Activated CD4-positive, alpha-beta T cell treated with anti-CD3 and anti-CD28 coated beads, Interleukin-2, amount 50 U/mL, for 16 hours (primary cell): Measurements from ENCODE around the gene B9D1.
A peak's percentile ranks its signal among the peaks of the same experiment; 100 is the strongest.

Source experiments
- DNase-seq: peaks from one replicate; pipeline ENCODE4 v3.0.0-alpha.2; 2020

The B9D1 gene

DNA sequence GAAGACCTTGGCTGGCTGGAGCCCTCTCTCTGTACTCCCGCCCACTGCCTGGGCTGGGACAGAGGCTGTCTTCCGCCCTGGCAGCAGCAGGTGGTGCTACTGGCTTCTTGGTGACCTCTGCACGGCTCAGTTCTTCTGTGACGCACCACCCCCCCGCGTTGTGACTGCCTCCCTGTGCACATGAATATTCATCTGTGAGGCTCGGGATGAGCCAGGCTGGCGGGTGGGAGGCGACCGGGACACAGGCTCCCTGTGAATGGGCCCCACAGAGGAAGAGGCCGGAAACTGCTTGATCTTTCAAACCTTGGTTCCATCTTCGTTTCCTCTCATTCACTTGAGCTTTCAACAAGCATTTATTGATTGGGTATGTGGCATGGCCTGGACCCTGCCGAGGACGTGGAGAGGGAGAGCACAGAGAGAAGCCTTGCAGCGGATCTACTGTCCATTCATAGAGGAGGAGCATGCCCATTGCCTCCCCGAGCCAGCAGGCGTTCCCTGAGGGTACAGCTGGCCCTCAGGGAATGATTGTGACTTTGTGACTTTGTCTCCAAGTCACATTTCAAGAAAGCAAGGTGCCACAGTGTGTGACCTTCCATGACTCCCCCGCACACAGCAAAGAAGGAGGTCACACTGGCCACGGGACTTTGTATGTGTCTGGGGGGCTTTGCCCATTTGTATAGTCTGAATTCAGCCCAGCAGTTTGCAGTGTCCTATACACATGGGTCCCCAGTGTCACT, 45.0 kb downstream of the B9D1 start:
- DNase-seq = no peak

- DNase-seq = no peak
These were observed 45.7 kb downstream of the B9D1 start for GRCh38 chr17:19316761-19317358.

GRCh38 chr17:19315104-19315503, 47.4 kb downstream of the B9D1 start:
- no peak for DNase-seq

DNA sequence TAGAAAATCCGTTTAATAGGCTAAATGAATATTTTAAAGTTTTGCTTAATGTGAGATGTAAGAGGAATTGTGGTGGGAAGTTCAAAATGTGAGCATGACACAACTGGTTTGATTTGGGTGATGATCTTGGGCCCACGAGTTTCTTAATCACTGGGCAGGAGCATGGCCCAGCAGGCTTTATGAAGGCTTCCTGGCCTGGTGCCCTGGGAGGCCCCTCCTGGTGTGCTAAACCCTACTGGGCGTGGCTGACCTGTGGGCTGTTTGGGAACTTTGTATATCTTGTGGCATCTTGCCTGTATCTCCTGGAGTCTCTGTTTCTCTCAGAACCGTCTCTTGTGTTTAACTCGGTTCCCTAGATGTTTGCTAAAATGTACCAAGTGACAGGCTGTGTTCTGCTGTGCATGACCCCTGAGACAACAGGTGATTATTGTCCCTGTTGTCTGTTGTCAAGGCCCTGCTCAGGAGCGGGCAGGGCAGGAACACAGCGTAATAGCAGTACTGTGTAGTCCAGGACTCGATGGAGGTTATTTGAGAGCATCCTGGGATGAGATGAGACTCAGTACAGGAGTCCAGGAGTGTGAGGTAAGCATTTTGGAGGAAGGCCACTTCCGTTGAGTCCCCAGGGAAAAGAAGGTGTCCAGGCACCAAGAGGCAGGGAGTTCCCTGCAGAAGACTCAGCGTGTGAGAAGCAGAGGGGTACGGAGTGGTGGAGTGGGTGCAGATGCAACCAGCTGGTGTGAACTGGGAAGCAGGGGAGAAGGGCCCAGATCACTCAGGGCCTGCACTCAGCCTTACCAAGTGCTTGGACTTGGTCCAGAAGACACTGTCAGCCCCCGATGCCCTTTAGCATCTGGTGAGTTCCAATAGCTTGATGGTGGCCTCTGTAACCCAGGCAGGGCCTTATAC, 48.5 kb downstream of the B9D1 start:
- no peak for DNase-seq

DNA sequence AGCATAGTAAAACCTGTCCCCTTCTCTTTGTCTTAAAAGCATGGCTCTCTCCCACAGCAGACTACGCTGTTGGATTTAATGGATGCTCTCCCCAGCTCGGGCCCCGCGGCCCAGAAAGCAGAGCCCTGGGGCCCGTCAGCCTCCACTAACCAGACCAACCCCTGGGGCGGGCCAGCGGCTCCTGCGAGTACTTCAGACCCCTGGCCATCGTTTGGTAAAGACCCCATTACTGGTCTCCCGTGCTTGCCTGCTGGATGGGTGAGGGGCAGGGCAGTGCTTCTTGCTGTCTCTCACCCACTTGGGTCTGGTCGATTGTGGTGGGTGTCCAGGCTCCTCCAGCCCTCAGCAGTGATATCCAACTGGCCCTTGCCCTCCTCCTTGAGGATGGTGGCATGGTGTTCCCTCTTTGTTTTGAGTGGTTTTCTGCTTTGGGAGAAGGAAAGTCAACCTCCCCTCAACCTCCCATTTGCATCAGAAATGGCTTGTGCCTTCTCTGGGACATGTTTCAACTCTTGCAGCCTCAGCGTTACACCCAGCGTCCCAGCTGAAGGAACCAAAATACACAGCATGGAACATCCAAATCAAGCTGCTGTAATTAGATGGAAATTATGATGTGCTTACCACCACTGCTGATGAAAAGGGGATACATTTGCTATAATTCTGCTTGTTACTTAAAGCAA, 49.3 kb downstream of the B9D1 start:
- no peak for DNase-seq

GRCh38 chr17:19312406-19312805, 50.1 kb downstream of the B9D1 start:
- no peak for DNase-seq

DNA sequence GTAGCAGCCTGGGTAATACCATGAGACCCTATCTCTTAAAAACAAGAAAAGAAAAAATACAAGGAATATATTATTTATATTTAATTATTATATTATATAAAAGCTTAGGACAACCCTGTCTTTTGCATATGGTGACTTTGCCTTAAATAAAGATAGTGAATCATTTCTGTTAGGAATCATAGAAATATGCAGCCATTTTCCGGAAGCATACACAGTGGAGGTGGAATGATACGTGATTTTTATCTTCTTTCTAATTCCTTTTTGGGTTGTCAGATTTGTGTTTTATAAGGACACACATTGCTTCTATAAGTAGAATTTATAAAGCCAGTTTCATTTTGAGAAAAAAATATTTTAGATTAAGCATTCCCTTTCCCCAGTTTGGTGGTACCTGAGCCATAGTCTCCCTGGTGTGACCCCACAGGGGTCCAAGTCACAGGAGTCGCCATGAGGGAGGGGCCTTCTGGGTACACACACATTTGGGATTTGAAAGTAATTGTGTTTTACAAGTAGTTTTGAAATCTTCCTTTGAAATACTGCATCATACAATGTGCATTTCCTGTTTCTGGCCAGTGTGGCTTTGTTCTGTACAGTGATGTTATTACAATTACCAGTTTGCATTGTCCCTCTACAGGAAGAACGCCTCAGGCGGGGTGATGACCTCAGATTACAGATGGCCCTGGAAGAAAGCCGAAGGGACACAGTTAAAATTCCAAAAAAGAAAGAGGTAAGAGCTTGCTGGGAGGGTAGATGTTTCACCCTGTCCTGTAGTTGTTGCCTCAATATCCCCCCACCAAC, 50.9 kb downstream of the B9D1 start:
- no peak for DNase-seq

GRCh38 chr17:19311016-19311415, 51.5 kb downstream of the B9D1 start:
- DNase-seq = no peak

DNA sequence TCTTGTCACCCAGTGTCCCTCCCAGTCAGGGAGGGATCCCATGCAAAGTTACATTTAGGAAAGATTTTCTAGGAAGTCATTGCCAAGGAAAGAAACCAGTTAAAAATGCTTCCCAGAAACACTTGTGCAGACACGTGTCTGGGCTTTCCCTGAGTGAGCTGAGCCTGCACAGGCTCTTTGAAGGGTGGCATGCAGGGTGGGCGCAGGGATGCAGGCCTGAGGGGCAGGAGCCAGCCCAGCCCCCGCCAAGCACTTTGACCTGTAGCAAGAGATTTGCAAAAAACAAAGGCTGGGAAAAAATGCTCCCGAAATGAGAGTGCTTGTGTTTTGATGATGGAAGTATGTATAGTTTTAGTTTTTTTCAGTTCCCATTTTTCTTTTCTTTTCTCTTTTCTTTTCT, 52.4 kb downstream of the B9D1 start:
- DNase-seq = no peak

DNA sequence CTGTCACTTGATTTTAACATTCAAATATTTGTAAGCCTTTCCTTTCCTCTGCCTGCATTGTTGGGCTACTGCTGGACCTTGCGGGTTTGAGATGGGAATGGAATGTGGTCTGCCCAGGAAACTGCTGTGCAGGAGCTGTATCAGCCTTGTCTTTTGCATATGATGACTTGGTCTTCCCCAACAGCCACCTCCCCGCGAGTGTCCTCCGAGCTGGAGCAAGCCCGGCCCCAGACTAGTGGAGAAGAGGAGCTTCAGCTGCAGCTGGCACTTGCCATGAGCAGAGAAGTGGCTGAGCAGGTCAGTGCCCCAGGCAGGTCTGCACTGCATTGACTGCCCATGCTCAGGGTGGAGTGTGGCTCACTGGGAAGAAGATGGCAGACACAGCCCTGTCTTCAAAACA, 52.8 kb downstream of the B9D1 start:
- DNase-seq = no peak

GRCh38 chr17:19308398-19308797, 54.1 kb downstream of the B9D1 start:
- DNase-seq = no peak

GRCh38 chr17:19307521-19307920, 55.0 kb downstream of the B9D1 start:
- DNase-seq = no peak

DNA sequence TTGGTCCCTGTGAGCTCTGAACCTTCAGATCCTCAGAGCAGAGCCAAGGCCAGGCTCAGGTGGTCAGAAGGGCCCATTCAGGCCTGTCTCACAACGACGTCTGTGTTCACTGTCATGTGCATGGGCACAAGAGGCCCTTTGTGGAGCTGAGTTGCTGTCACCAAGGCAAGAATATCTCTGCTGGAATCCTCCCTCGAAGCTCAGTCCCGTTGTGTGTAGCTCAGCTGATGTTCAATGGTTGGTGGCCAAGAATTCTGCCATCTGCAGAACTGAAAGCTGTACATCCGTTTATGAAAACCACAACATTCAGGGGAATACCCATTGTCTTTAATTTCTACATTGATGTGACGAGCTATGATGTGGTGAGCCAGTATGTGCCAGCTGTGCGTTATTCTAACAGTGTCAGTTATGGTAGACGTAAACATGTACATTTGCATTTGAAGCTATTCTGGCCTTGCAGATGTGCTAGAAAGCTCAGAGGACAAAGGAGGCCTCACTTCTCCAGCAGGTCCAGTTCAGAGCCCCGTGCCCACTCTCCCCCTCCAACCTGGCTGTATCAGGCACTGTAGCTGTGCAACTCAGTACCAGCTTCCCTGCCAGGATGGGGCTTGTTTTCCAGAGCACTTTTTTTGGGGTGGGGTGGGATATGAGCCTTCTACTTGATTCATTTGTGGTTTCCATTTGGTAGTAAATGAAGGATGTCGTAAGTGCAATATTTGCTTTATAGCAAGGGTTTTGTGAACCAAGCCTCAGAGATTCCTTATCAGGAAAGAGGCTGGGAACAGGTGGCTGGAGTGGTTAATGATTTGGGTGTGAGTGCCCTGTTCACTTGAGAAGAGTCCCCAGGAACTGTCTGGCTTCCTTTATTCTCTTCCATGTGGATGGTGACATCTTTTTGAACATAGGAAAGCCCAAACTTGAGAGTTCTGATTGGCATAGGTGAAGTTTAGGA, 56.1 kb downstream of the B9D1 start:
- DNase-seq = peak; percentile 80

DNA sequence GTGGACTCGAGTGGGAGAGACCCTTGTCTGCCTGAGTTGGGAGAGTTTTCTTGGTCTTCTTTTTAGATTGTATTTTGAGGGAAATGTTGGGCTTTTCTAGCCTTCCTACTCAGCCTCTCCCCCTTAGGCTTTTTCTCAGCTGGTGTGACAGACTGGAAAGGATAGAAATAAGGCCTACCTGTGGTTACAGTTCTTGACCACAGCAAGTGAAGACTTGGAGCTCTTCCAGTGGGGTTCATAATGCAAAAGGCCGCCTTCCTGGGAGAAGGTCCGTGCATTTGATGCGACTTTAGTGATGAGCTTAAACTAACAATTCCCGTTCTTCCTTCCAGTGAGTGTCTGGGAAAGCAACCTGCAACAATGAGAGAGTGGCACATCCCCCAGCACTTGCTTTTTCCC, 56.8 kb downstream of the B9D1 start:
- DNase-seq = no peak

GRCh38 chr17:19305256-19305655, 57.3 kb downstream of the B9D1 start:
- peak; percentile 56 for DNase-seq

- DNase-seq = no peak
These were observed 57.8 kb downstream of the B9D1 start for GRCh38 chr17:19304751-19305150.

- no peak for DNase-seq
These were observed 58.3 kb downstream of the B9D1 start for GRCh38 chr17:19304209-19304608.

DNA sequence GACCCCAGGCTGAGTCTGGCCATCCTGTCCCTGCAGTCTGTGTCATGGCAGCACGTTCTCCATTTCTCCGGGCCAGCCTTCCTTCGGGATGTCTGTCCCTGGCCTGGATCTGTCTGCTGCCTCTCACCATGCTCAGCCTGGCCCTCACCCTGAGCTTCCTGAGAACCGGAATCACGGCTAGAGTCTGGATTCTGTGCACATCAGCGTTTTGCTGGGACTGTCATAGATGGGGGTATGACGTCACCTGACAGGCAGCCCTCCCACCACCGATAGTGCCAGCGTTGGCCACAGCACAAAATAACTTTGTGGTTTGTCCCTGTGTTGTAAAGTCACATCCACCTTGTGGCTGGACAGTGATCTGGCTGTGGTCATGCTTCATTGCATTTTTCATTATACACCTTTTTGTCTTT, 59.2 kb downstream of the B9D1 start:
- DNase-seq = no peak

DNA sequence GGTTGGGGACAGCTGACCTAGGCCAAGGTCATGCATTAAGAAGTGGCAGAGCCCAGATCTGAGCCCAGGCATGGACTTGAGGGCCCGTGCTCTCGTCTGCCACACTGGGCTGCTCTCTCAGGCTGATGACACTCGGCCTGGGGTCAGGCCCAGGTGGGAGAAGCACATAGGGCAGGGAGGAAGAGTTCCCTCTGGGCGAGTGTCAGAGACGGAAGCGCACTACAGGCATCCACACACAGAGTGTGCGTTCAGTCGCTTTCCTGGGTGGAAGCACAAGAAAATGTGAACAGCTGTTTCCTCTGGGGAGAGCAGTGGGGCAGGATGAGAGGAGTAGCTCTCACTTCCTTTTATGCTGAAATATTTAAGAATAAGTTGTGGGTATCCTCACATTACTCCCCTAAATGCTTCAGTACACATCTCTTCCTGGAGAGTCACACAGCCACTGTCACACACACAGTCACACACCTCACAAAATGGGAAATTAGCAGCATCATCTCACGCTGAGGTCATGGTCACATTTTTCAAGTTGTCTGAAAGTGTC, 59.7 kb downstream of the B9D1 start:
- no peak for DNase-seq

DNA sequence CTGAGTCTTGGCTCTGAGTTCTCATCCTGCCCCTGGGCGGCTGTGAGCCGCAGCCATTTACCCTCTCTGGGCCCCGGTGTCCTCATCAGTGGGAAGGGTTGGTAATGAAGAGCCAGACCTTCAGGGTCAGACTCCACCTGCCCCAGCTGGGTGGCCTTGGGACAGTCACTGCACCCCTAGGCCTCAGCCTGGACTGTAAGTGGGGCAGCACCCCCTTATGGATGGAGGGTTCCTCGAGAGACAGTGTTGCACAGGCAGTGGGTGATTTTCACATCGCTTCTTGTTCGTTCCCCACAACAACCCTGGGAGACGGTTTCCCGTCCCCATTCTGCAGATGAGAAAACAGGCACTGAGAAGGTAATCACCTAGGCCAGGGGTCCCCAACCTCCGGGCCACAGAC, 60.5 kb downstream of the B9D1 start:
- DNase-seq = no peak
